Measurements from ENCODE around the gene LTBP1.

LTBP1 gene

DNA sequence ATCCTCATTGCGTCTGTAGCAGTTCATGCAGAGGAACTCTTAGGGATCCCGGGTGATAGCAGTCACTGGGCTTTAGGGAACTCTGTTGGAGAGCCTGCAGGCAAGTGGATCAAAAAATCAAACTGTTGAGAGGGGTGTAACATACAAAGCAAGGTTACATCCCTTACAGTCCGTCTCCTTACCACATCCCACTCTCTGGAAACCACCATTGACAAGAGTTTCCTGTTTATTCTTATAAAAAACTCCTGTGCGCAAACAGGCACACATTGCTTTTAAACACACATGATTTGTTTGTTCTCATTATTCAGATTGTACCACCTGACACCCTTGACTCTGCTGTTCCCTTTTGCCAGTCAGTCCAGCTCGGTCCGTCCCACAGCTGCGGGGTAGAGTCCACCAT is 137.7 kb downstream of the LTBP1 start:
- no peak for DNase-seq

DNA sequence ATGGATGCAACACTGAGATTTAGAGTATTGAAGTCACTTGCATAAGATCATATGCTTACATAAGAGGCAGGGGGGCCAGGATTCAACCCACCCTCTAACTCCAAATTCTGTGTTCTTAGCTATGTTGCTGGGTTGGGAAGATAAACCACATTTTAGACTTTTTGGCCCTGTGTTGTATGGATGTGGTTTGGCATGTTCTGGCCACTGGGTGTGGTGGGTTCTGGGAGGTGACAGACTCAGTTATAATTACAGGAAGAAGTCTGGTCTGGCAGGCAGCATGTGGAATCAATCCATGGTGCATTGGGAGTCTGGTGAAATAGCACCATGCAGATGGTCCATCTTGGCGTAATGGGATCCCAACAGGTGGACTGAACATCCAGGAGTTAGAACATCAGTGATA is 138.9 kb downstream of the LTBP1 start:
- no peak for DNase-seq

DNA sequence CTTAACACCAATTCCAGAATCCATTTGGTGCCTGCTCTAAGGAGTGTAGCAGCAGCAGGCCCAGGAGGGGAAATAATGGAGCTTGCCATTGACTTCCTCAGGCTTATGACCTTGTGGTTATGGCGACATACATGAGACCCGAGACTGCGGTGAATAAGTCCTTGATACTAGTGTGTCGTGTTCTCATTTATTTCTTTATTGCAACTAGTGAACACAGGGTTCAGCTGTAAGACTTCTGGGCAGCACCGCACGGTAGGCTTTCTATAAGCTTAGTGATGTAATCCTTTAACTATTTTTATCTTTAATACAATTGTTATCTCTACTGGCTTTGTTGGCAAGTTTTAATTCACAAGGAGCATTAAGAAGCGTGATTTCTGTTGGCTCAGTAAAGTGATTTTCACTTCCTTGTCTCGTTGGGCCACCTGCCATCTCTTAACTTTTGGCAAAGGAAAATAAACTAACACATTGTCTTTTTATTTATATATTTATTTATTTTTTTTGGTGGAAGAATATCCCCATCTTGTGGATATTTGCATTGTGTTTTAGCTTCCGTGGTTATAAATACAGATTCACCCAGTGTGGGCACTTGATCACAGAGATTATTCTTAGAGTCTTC is 139.8 kb downstream of the LTBP1 start:
- DNase-seq: no peak

DNA sequence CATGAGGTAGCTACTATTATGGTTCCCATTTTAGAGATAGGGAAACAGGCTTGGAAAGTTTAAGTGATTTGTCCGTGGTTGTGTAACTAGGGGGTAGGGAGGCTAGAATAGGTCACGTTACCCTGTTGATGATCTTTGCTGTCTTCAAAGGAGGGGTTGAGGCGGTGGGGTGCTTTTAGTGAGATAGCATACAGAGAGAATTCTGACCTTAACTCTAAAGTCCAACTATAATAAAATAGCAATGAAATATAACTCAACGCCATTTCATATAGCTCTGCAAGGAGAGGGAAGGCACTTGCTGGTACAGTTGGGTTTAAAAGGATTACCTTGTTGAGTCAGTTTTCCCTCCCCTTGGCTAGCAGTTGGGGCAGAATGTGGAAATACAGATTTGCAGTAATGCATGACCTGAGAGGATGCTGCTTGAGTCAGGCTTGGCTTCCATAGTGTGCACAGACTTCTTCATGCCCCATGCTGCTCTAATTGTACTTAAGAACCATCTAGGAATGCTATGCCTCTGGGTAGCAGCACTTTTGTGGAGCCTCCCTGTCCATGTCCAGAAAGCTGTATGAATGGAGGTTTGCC is 143.9 kb downstream of the LTBP1 start:
- DNase-seq: no peak

DNA sequence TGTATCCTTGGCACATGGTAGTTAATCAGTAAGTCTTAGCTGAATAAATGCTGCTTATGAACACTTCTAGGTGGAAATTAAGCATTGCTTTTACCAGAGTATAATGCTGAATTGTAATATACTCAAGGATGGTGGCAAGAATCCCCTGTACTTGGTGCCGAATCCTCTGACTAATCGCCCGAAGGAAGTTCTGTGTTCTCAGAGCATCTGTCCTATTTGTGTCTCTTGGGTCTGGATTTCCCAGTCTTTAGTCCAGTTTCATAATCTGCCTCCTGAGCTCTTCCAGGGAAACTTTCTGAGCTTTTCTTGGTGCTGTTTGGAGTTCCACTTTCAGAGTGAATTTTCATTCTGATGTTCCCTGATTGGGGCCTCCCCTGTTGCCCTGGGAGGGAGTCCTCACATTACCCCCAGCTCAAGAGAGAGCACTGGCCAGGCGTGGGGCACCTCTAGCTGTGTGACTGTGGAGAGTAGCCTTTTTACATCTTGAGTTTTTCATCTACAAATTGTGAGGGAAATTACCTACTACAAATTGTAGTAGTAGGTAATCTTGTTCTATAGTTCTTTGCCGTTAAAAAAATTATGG is 144.9 kb downstream of the LTBP1 start:
- no peak for DNase-seq

DNA sequence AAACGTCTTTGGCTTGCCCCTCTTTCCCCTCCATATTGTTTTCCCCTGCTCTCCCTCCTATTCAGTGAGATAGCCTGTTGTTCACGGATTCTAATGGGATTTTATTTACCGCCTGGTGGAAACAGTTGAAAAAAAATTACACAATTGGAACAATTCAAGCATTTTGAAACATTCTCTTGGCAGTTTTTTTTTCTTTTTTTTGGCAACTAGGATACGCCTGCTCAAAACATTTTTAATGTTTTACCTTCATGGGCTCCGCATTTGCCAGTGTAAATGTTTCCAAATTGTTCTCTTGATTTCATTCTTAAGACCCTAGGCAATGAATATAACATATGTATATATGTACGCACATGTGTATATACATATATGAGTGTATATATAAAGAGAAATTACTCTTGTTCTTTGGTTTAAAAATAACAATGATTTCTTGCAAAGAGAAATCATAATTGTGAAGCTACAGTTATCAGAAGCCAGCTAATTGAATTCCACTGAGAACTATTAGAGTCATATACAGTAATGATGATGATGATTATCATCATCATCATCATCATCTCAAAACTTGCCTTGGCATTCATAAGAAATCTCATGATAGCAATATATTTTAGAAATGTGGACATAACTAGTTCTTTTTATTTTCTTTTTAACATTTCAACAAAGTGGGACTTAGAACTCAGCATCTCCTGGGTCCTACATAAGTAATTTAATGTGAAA is 146.7 kb downstream of the LTBP1 start:
- DNase-seq: no peak

DNA sequence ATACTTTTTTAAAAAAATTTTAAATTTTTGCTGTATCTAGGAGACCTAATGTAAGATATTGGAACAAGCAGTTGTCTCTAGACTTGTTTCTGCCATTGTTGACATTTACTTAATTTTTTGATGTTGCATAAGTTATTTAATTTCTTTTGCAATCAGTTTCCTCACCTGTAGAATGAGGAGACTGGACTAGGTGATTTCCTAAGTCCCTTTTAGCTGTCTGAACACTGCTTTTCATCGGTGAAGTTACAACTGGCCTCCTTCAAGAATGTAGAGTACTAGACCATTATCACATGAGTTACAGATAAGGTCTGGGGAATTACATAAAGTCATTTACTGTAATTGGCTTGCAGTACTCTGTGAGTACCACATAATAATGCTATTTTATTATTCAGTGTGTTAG is 147.6 kb downstream of the LTBP1 start:
- DNase-seq: no peak

DNA sequence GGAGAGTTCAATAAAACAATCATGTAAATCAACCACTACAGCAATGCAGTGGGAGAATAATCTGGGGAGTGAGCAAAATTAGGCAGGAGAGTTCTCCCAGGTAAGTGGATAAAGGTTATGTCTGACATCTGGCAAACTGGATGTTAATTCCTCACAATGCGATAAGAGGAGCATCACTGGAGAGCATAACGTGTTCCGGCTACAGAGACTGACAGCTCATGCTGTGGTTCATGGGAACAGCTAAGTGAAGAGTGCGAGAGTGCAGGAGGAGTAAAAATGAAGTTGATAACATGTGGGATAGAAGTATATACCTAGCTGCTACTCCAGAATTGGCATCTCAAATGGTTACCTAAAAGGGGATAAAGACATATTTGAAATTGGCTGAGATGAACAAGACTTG is 153.2 kb downstream of the LTBP1 start:
- DNase-seq: no peak

DNA sequence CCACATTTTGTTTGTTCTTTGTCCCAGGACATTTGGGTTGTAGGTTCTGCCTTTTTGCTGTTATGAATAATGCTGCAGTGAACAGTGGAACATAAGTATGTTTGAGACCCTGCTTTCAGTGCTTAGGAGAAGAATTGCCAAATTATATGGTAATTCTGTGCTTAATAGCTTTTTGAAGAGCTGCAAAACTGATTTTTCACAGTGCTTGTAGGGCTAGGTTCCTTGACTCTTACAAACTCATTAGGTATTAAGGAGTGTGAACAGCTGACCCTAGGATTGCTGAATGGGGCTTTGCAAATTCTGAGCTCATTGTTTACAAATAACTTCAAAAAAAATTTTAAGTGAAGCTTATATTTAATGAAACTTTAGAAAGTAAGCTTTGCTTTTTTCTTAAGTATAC is 154.2 kb downstream of the LTBP1 start:
- DNase-seq: no peak

DNA sequence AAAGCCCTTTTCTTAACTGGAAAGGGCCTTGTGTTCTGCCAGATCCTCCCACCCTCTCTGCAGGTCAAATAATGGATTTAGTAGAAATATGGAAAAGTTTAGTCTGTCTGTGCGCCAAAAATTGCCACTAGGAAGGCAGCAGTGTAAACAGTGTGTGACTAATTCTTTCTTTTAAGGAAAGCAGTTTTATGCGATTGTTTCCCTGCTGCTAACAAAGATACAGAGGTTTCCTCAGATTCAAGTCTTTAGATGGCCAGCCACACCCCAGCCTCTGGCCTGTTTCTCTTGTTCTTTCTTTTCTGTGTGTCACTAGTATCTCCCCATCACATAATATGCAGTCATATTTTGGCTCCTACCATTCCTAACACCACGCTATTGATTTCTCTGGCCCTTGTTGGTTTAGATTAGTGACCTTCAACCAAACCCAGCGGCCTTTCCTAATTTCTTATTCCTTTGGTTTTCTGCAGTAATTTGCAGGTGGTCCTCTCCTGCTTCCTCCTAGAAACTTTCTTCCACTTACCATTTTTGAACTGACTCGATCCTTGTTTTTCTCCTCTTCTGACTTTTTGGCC is 157.4 kb downstream of the LTBP1 start:
- no peak for DNase-seq

DNA sequence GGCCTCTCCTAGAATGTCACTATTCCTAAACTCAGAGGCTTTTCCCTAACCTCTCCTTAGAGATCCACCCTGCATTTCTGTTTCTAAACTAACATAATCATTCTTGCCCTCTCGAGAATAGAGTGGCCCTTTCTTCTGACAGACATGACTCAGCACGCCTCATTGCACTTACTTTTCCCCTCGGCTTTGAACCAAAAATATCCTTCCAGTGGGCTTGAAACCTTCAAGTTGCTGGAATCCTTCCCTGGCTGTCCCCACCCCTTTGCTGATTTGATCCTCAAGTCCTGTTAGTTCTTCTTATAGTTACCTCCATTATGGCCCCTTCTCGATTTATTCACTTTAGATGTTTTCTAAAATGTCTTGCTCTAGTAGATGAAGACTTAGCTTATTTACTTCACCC is 158.0 kb downstream of the LTBP1 start:
- no peak for DNase-seq

DNA sequence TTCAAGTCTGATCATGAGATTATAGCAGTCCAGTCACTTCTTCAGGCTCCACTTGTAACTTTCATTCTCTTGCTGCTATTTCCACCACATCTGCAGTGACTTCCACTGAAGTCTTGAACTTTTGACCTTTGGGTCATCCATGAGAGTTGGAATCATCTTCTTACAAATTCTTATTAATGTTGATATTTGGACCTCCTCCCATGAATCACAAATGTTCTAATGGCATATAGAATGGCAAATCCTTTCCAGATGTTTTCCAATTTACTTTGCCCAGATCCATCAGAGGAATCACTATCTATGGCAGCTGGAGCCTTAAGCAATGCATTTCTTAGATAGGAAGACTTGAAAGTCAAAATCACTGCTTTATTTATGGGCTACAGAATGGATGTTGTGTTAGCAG is 159.4 kb downstream of the LTBP1 start:
- no peak for DNase-seq

DNA sequence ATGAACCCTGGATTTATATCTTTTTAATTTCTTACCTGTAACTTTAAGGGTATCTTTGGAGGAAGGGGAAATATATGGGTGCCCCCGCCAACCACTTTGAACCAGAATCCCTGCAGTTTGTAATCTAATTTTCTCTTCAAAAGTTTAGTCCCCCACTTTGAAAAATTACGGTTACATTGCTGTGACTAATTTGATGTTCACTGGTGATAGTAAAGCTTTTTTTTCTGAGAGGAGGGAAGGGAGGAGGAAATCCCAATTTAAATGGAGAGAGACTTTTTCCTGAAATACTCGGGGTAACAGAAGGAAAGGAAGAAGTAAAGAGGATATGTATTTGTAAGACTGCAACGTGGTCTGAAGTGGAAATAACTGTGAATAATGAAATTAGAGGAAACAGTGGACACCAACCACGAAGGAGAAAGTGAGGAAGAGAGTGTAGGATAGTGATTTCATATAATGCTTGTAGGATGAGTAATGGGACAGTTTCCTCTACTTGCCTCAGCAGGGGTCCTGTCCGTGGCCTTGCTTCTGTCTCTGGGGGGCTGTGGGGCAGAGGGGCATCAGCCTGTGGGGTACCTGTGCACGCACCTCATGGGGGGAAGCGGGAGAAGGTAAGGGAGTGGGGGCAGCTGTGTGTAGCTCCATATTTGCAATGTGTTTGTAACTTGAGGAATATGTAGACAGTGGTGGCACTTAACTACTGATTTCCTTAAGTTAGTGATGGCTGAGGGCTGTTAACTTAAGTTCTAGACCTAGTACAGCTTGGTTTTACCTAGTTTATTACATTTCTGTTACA is 161.1 kb downstream of the LTBP1 start:
- DNase-seq: no peak

DNA sequence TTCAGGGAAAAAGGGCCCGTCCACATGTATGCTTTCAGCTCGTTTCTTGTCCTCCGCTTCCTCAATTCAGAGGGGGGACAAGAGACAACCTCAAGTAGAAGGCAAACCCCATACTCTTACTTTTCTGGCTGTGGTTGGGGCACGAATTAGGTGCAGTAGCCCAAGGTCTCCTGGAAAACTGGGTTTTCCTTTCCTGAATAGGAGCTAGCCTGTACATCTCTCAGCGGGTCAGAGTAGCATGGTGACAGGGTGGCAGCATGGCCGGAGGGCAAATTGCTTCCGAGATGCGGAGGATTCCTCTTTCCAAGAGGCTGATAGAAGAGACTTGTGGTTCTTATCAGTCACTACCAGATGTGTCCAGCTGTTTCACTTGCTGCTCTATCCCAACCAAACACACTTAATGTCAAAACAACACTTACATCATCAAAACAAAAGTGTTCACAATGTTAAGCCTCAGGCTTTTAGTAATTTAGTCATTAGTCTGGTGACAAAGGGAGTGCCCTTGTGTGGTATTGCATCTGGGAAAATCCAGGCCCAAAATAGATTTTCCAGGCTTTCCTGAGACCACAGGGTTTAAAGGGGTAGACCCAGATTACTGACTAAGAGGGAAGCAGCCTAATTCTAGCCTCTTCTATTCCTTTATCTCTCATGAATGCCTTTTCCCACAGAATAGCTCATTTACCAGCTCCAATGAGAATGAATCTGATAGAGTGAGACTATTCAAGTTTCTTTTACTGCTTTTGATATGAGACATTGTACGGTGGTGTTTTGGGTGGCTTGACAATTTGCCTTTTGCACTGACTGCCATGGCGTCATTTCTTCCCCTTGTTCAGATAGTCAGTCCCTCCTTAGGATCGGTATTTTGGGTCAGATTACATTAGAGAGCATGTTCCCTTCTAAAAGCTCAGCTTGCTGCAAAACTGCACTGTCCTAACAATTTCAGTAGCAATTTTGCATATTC is 162.0 kb downstream of the LTBP1 start:
- no peak for DNase-seq

DNA sequence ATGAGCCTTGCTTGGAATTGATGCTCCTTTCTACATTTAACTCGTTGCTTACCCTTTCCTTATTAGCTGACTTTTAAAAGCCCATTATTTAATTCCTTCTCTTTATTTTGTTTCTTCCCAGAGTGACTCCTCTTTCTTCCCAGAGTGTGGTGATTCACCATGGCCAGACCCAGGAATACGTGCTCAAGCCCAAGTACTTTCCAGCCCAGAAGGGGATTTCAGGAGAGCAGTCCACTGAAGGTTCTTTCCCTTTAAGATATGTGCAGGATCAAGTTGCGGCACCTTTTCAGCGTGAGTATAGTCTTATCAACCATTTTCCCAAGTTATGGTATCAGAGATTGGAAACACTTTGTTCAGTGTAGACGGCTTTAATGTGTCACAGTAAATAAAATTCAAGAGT is 163.7 kb downstream of the LTBP1 start:
- DNase-seq: no peak

DNA sequence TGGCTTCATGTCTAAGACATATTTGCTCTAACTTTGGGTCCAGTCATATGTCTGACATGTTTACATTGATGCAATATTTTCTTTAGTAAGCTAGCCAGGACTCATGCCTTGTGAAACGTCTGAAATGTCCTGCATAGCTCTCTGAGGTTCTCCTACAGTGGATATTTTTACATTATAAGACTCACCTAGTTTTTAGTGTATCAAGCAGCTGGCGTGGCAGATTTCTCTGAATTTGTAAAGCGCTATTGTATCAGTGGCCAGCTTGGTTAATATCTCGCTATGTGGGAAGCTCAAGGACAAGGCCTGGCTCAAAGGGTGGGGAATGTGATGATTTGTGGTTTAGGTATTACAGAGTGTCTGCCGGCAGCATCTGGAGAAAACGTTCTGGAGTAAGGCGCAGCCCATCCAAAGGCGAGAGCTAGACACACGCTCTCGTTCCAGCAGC is 164.3 kb downstream of the LTBP1 start:
- DNase-seq: no peak

DNA sequence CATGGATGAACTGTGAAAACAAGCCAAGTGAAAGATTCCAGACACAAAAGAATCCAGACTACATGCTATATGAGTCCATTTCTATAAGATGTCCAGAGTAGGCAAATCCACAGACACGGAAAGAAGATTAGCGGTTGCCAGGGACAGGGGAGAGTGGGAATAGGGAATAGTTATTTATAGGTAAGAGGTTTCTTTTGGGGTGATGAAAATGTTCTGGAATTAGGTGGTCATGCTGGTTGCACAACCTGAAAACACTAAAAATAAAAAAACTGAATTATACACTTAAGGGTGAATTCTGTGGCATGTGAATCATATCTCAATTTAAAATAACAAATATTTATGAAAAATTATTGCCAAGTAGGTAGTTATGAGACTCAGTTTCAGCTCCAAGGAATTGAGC is 168.4 kb downstream of the LTBP1 start:
- no peak for DNase-seq

DNA sequence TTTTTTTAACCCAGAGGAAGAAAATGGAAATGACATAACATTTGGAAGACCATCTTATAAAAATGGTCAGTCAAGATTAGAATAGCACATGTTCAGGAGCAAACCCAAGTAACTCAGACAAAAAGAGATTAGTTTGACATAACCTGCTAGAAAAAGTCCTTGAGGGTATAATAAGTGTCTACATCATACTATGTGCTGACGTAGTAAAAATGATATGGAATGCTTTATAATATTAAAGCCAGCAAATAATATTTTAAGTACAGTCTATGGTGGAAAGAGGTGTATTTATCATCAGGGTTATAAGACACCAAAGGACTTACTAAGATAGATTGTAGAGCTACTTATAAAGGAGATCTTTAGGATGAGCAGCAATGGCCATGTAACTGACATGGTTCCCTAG is 169.0 kb downstream of the LTBP1 start:
- no peak for DNase-seq

DNA sequence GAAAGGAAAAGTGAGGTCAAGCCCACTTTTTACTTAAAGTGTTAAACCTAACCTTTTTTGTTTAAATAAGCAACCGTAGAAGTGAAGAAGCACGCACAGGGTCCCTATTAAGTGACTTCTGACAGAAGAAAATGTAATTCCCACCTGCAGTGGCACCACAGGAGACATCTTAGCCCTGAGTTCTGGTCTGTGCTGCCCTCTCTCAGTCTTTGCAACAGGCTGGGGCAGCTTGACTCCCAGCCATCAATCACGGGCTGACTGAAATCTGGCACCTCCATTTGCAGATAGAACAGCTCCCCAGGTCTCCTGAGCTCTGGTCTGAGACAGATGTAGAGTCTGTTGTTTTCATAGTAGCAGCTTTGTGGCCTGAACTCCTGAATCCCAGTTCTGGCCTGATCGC is 170.0 kb downstream of the LTBP1 start:
- DNase-seq: no peak

DNA sequence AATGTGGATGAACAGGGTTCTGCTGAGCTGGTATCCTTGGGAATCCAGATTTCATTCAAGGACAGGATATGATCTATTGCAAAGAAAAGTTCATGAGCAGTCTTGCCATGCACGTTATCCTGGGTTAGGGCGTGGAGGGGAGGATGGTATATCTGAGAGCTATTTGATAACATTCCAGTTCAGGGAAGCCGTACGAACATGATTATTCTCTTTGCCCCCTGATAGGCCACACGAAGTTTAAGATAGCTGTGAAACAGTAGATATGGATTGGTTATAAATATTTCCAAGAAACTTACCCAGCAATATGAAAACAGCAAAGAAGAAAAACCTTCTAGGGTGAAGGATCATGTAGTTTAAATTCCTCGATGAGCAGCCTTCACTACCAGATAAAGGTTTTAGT is 171.9 kb downstream of the LTBP1 start:
- DNase-seq: no peak

DNA sequence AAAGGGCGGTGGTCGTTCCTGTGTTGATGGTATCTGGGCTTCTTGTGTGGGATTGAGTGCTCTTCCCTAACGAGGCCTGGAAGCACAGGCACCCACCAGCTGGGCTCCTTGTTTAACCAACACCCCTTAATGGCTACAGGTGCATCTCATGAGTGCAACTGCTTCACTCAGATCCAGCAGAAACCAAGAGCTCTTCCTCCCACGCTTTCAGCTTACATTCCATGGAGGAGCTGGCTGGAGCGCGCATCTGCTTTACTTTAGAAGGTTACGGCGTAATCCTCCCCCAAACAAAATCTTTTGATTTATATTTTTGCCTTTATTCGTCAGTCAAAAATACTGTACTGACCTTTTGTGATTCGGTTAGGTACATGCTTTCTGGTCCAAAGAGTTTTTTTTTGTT is 174.7 kb downstream of the LTBP1 start:
- DNase-seq: no peak

DNA sequence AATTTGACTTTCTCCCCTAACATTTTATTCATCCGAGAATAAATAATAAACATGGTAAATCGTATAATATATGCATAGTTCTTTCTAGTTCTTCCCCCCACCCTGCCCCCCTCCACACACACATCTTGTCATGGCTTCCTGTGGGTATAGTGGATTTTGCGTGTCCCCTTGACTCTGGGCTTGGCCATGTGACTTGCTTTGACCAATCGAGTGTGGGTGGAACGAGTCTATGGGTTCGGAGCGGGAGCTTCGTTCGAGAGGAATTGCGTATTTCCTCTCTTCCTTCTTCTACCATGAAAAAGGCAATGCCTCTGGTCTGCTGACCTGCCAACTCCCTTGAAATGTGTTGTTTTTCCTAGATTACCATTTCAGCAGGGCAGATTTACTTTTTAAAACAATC is 175.2 kb downstream of the LTBP1 start:
- no peak for DNase-seq

All from T1000 (cell line).